ENCODE data around the gene TRPV2.
A peak's percentile ranks its signal among the peaks of the same experiment; 100 is the strongest.

TRPV2 gene

GRCh38 chr17:16422416-16422815 is 7.0 kb downstream of the TRPV2 start:
- no peak for DNase-seq (ENCODE audit: low spot score)
- Histone ChIP-seq H3K79me1 (ENCODE audit: low read depth, low read length) (no peaks in the 10 kb centered on the region), H3K18ac (ENCODE audit: low read length) (no peak overlapping the region), H4K91ac (ENCODE audit: low read depth, low read length, poor library complexity) (no peak overlapping the region), H2BK12ac (ENCODE audit: low read length) (no peak overlapping the region), H3K36me3 (replicated peaks in 1 of 2; ENCODE audit: control insufficient read depth in 2 of 2, insufficient read depth in 2 of 2, low read length in 2 of 2) (no peaks in the 10 kb centered on the region), H3K4ac (ENCODE audit: low read length) (no peak overlapping the region), H2AK5ac (ENCODE audit: low read depth, low read length) (no peak overlapping the region), H2AFZ (ENCODE audit: low read length) (no peak overlapping the region), H2BK120ac (ENCODE audit: low read depth, low read length) (no peak overlapping the region), H3K23ac (ENCODE audit: low read depth, low read length, poor library complexity) (no peak overlapping the region), H3K4me2 (ENCODE audit: insufficient read depth, low read length, poor library complexity, severe bottlenecking) (no peak overlapping the region), H3K4me3 (ENCODE audit: low read length in 2 of 2) (no peak overlapping the region), H3K4me1 (ENCODE audit: control insufficient read depth in 2 of 2, insufficient read depth in 1 of 2, low read depth in 1 of 2, low read length in 2 of 2) (peaks cover 6 to 11% of the 10 kb centered on the region in 2 donors), H3K14ac (ENCODE audit: low read length) (peak overlapping the region; percentile 3), H2BK15ac (ENCODE audit: low read length) (no peak overlapping the region), H3K27me3 (ENCODE audit: control insufficient read depth in 3 of 3, insufficient read depth in 3 of 3, low read depth in 1 of 3, low read length in 3 of 3) (peaks cover 0 to 3% (median 0%) of the 10 kb centered on the region in 3 experiments), H3K9ac (ENCODE audit: low read depth, low read length, poor library complexity) (no peak overlapping the region), H3K27ac (replicated peaks; ENCODE audit: low read length) (no peak overlapping the region), H4K8ac (ENCODE audit: low read depth, low read length) (no peak overlapping the region), H3K9me3 (replicated peaks in 1 of 2; ENCODE audit: control insufficient read depth in 2 of 2, insufficient read depth in 1 of 2, low read depth in 1 of 2, low read length in 2 of 2) (no peaks in the 10 kb centered on the region), H2BK5ac (ENCODE audit: low read length) (no peak overlapping the region)
- no CpG with 5 or more reads among the region's 7 CpGs for WGBS, 2 donors (ENCODE audit: extremely low coverage in 2 of 2, insufficient read length in 2 of 2, insufficient replicate concordance in 1 of 2)

- no peak overlapping the region for H3K4me2 ChIP-seq (ENCODE audit: insufficient read depth, low read length, poor library complexity, severe bottlenecking)
- H3K27ac ChIP-seq (replicated peaks; ENCODE audit: low read length) = no peak overlapping the region
- WGBS, 2 donors (ENCODE audit: extremely low coverage in 2 of 2, insufficient read length in 2 of 2, insufficient replicate concordance in 1 of 2) = no CpG with 5 or more reads among the region's 10 CpGs
- H2BK5ac ChIP-seq (ENCODE audit: low read length) = no peak overlapping the region
- H3K27me3 ChIP-seq (ENCODE audit: control insufficient read depth in 3 of 3, insufficient read depth in 3 of 3, low read depth in 1 of 3, low read length in 3 of 3) = peaks cover 0 to 3% (median 0%) of the 10 kb centered on the region in 3 experiments
- H4K91ac ChIP-seq (ENCODE audit: low read depth, low read length, poor library complexity) = peak overlapping the region; percentile 56
- no peaks in the 10 kb centered on the region for H3K36me3 ChIP-seq (replicated peaks in 1 of 2; ENCODE audit: control insufficient read depth in 2 of 2, insufficient read depth in 2 of 2, low read length in 2 of 2)
- H3K14ac ChIP-seq (ENCODE audit: low read length) = no peak overlapping the region
- no peak overlapping the region for H3K23ac ChIP-seq (ENCODE audit: low read depth, low read length, poor library complexity)
- peak overlapping the region; percentile 21 for H4K8ac ChIP-seq (ENCODE audit: low read depth, low read length)
- no peak for DNase-seq (ENCODE audit: low spot score)
- H2BK12ac ChIP-seq (ENCODE audit: low read length) = no peak overlapping the region
- peaks cover 5 to 10% of the 10 kb centered on the region in 2 donors for H3K4me1 ChIP-seq (ENCODE audit: control insufficient read depth in 2 of 2, insufficient read depth in 1 of 2, low read depth in 1 of 2, low read length in 2 of 2)
- H3K9ac ChIP-seq (ENCODE audit: low read depth, low read length, poor library complexity) = no peak overlapping the region
- no peak overlapping the region for H2BK120ac ChIP-seq (ENCODE audit: low read depth, low read length)
- H2AFZ ChIP-seq (ENCODE audit: low read length) = peak overlapping the region; percentile 33
- no peak overlapping the region for H2AK5ac ChIP-seq (ENCODE audit: low read depth, low read length)
- H3K18ac ChIP-seq (ENCODE audit: low read length) = peak overlapping the region; percentile 82
- H3K4ac ChIP-seq (ENCODE audit: low read length) = peak overlapping the region; percentile 47
- no peak overlapping the region for H3K4me3 ChIP-seq (ENCODE audit: low read length in 2 of 2)
- no peaks in the 10 kb centered on the region for H3K9me3 ChIP-seq (replicated peaks in 1 of 2; ENCODE audit: control insufficient read depth in 2 of 2, insufficient read depth in 1 of 2, low read depth in 1 of 2, low read length in 2 of 2)
- H3K79me1 ChIP-seq (ENCODE audit: low read depth, low read length) = no peaks in the 10 kb centered on the region
- H2BK15ac ChIP-seq (ENCODE audit: low read length) = peak overlapping the region; percentile 45
These were observed 8.0 kb downstream of the TRPV2 start for GRCh38 chr17:16423226-16423872.

GRCh38 chr17:16425202-16425601 is 9.8 kb downstream of the TRPV2 start:
- no peak overlapping the region for H3K4me2 ChIP-seq (ENCODE audit: insufficient read depth, low read length, poor library complexity, severe bottlenecking)
- no peak overlapping the region for H2BK120ac ChIP-seq (ENCODE audit: low read depth, low read length)
- H3K23ac ChIP-seq (ENCODE audit: low read depth, low read length, poor library complexity) = no peak overlapping the region
- no peak overlapping the region for H2BK5ac ChIP-seq (ENCODE audit: low read length)
- no peak overlapping the region for H4K91ac ChIP-seq (ENCODE audit: low read depth, low read length, poor library complexity)
- no peak overlapping the region for H3K18ac ChIP-seq (ENCODE audit: low read length)
- no peak overlapping the region for H3K4me3 ChIP-seq (ENCODE audit: low read length in 2 of 2)
- H3K9me3 ChIP-seq (replicated peaks in 1 of 2; ENCODE audit: control insufficient read depth in 2 of 2, insufficient read depth in 1 of 2, low read depth in 1 of 2, low read length in 2 of 2) = no peaks in the 10 kb centered on the region
- no peaks in the 10 kb centered on the region for H3K4me1 ChIP-seq (ENCODE audit: control insufficient read depth in 2 of 2, insufficient read depth in 1 of 2, low read depth in 1 of 2, low read length in 2 of 2)
- peaks cover 0 to 3% (median 0%) of the 10 kb centered on the region in 3 experiments for H3K27me3 ChIP-seq (ENCODE audit: control insufficient read depth in 3 of 3, insufficient read depth in 3 of 3, low read depth in 1 of 3, low read length in 3 of 3)
- H3K79me1 ChIP-seq (ENCODE audit: low read depth, low read length) = no peaks in the 10 kb centered on the region
- H3K14ac ChIP-seq (ENCODE audit: low read length) = no peak overlapping the region
- no CpG with 5 or more reads among the region's 6 CpGs for WGBS, 2 donors (ENCODE audit: extremely low coverage in 2 of 2, insufficient read length in 2 of 2, insufficient replicate concordance in 1 of 2)
- no peak for DNase-seq (ENCODE audit: low spot score)
- H2BK12ac ChIP-seq (ENCODE audit: low read length) = no peak overlapping the region
- H3K36me3 ChIP-seq (replicated peaks in 1 of 2; ENCODE audit: control insufficient read depth in 2 of 2, insufficient read depth in 2 of 2, low read length in 2 of 2) = no peaks in the 10 kb centered on the region
- no peak overlapping the region for H2BK15ac ChIP-seq (ENCODE audit: low read length)
- no peak overlapping the region for H3K9ac ChIP-seq (ENCODE audit: low read depth, low read length, poor library complexity)
- no peak overlapping the region for H2AK5ac ChIP-seq (ENCODE audit: low read depth, low read length)
- no peak overlapping the region for H3K27ac ChIP-seq (replicated peaks; ENCODE audit: low read length)
- no peak overlapping the region for H3K4ac ChIP-seq (ENCODE audit: low read length)
- no peak overlapping the region for H4K8ac ChIP-seq (ENCODE audit: low read depth, low read length)
- peak overlapping the region; percentile 33 for H2AFZ ChIP-seq (ENCODE audit: low read length)

- Histone ChIP-seq H3K4ac (ENCODE audit: low read length) (no peak overlapping the region), H3K36me3 (replicated peaks in 1 of 2; ENCODE audit: control insufficient read depth in 2 of 2, insufficient read depth in 2 of 2, low read length in 2 of 2) (no peaks in the 10 kb centered on the region), H2AK5ac (ENCODE audit: low read depth, low read length) (peak overlapping the region; percentile 40), H3K4me1 (ENCODE audit: control insufficient read depth in 2 of 2, insufficient read depth in 1 of 2, low read depth in 1 of 2, low read length in 2 of 2) (no peaks in the 10 kb centered on the region), H2BK15ac (ENCODE audit: low read length) (peak overlapping the region; percentile 45), H3K18ac (ENCODE audit: low read length) (peak overlapping the region; percentile 44), H4K91ac (ENCODE audit: low read depth, low read length, poor library complexity) (no peak overlapping the region), H3K14ac (ENCODE audit: low read length) (no peak overlapping the region), H2BK120ac (ENCODE audit: low read depth, low read length) (no peak overlapping the region), H4K8ac (ENCODE audit: low read depth, low read length) (no peak overlapping the region), H2BK12ac (ENCODE audit: low read length) (peak overlapping the region; percentile 88), H3K9me3 (replicated peaks in 1 of 2; ENCODE audit: control insufficient read depth in 2 of 2, insufficient read depth in 1 of 2, low read depth in 1 of 2, low read length in 2 of 2) (no peaks in the 10 kb centered on the region), H2BK5ac (ENCODE audit: low read length) (peak overlapping the region; percentile 43), H3K4me2 (ENCODE audit: insufficient read depth, low read length, poor library complexity, severe bottlenecking) (no peak overlapping the region), H3K9ac (ENCODE audit: low read depth, low read length, poor library complexity) (peak overlapping the region; percentile 64), H3K27ac (replicated peaks; ENCODE audit: low read length) (no peak overlapping the region), H2AFZ (ENCODE audit: low read length) (peak overlapping the region; percentile 33), H3K79me1 (ENCODE audit: low read depth, low read length) (no peaks in the 10 kb centered on the region), H3K4me3 (ENCODE audit: low read length in 2 of 2) (no peak overlapping the region), H3K27me3 (ENCODE audit: control insufficient read depth in 3 of 3, insufficient read depth in 3 of 3, low read depth in 1 of 3, low read length in 3 of 3) (peaks cover 0 to 3% (median 0%) of the 10 kb centered on the region in 3 experiments), H3K23ac (ENCODE audit: low read depth, low read length, poor library complexity) (peak overlapping the region; percentile 40)
- no peak for DNase-seq (ENCODE audit: low spot score)
- no CpG with 5 or more reads among the region's 20 CpGs for WGBS, 2 donors (ENCODE audit: extremely low coverage in 2 of 2, insufficient read length in 2 of 2, insufficient replicate concordance in 1 of 2)
These were observed 10.6 kb downstream of the TRPV2 start for GRCh38 chr17:16425698-16426659.
